ENCODE results near the gene AKAP10. TPM values are rescaled to one million over a fixed set of nuclear protein-coding genes. Genes with fewer than 3 reads are reported as not detected.

Gene AKAP10
- total RNA-seq, 1 experiment from 2014 or later: 20.2 TPM

DNA sequence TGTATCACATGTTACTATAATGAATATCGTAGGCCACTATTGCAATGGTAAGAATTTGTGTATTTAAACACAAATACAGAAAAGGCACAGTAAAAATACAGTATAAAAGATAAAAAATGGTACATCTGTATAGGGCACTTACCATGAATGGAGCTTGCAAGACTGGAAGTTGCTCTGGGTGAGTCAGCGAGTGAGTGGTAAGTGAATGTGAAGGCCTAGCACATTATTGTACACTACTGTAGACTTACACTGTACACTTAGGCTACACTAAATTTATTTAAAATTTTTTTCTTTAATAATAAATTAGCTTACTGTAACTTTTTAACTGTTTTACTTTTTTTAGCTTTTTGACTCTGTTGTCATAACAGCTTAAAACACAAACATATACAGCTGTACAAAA, 42.5 kb downstream of the AKAP10 start:
- no peaks in the 10 kb centered on the region for H3K79me2 ChIP-seq (ENCODE audit: insufficient read depth, low read length)
- no peak overlapping the region for H3K9ac ChIP-seq (ENCODE audit: extremely low read depth, insufficient read length, low read length)
- no peaks in the 10 kb centered on the region for H3K4me1 ChIP-seq (ENCODE audit: insufficient read depth, low read length)
- no peak overlapping the region for H2BK12ac ChIP-seq (ENCODE audit: insufficient read length, low read depth, low read length)
- H2BK20ac ChIP-seq (ENCODE audit: low read depth, low read length, poor library complexity, severe bottlenecking): no peak overlapping the region
- H3K27me3 ChIP-seq (ENCODE audit: insufficient read depth, low read length): no peaks in the 10 kb centered on the region
- H3K4me2 ChIP-seq (ENCODE audit: insufficient read depth, insufficient read length, low read length): no peak overlapping the region
- no peak overlapping the region for H3K23ac ChIP-seq (ENCODE audit: insufficient read length, low read depth, low read length)
- H3T11ph ChIP-seq (ENCODE audit: low read length): no peak overlapping the region
- no peaks in the 10 kb centered on the region for H3K79me1 ChIP-seq (ENCODE audit: insufficient read depth, low read depth, low read length, poor library complexity, severe bottlenecking)
- H2BK5ac ChIP-seq (ENCODE audit: insufficient read length, low read length): no peak overlapping the region
- no peak overlapping the region for H2BK120ac ChIP-seq (ENCODE audit: low read depth, low read length, poor library complexity, severe bottlenecking)
- no peak overlapping the region for H4K5ac ChIP-seq (ENCODE audit: insufficient read length, low read depth, low read length)
- no peak overlapping the region for H3K14ac ChIP-seq (ENCODE audit: insufficient read depth, low read length)
- no peak overlapping the region for H4K8ac ChIP-seq (replicated peaks; ENCODE audit: insufficient read length, low read depth, low read length)
- no peak overlapping the region for H3K27ac ChIP-seq (ENCODE audit: insufficient read length, low read depth, low read length)
- Mint-ChIP-seq H3K36me3 (ENCODE audit: insufficient read depth in 1 of 3, low read depth in 3 of 3) (peaks cover 20 to 64% (median 63%) of the 10 kb centered on the region in 3 experiments), H3K9me3 (no peaks in the 10 kb centered on the region), H3K4me3 (no peak overlapping the region), H3K27ac (no peak overlapping the region), H3K4me1 (no peaks in the 10 kb centered on the region), H3K27me3 (ENCODE audit: low read depth) (no peaks in the 10 kb centered on the region)
- no peak overlapping the region for H3K4ac ChIP-seq (ENCODE audit: low read depth, low read length)
- TF ChIP-seq, protein P1, sequence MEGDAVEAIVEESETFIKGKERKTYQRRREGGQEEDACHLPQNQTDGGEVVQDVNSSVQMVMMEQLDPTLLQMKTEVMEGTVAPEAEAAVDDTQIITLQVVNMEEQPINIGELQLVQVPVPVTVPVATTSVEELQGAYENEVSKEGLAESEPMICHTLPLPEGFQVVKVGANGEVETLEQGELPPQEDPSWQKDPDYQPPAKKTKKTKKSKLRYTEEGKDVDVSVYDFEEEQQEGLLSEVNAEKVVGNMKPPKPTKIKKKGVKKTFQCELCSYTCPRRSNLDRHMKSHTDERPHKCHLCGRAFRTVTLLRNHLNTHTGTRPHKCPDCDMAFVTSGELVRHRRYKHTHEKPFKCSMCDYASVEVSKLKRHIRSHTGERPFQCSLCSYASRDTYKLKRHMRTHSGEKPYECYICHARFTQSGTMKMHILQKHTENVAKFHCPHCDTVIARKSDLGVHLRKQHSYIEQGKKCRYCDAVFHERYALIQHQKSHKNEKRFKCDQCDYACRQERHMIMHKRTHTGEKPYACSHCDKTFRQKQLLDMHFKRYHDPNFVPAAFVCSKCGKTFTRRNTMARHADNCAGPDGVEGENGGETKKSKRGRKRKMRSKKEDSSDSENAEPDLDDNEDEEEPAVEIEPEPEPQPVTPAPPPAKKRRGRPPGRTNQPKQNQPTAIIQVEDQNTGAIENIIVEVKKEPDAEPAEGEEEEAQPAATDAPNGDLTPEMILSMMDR (conservative IDR thresholded peaks at IDR 0.05): no peak
- no CpG with 5 or more reads among the region's 2 CpGs for WGBS (ENCODE audit: extremely low coverage, insufficient read length, low lambda C conversion rate)
- H2AK5ac ChIP-seq (ENCODE audit: insufficient read length, low read length): no peak overlapping the region
- no peak overlapping the region for H3K56ac ChIP-seq (ENCODE audit: insufficient read length, low read depth, low read length)
- H2AFZ ChIP-seq (ENCODE audit: low read length): no peak overlapping the region
- H4K20me1 ChIP-seq (ENCODE audit: control insufficient read depth, insufficient read depth, insufficient read length): no peaks in the 10 kb centered on the region
- no peak overlapping the region for H2BK15ac ChIP-seq (ENCODE audit: low read depth, low read length)
- no peak overlapping the region for H4K91ac ChIP-seq (ENCODE audit: insufficient read length, low read depth, low read length)
- no peaks in the 10 kb centered on the region for H3K23me2 ChIP-seq (ENCODE audit: insufficient read length, low read depth, low read length, poor library complexity, severe bottlenecking)
- no peak for DNase-seq
- H3K18ac ChIP-seq (ENCODE audit: insufficient read length, low read depth, low read length): no peak overlapping the region
- H3K9me3 ChIP-seq (ENCODE audit: control insufficient read depth, low read depth, low read length): no peaks in the 10 kb centered on the region
